HepG2 (cell line): ENCODE measurements around the gene ASPHD1. TPM values are rescaled to one million over a fixed set of nuclear protein-coding genes. Genes with fewer than 3 reads are reported as not detected.

Experiments
- ATAC-seq: fragments of 200-7000 bp; cut with Tn5 transposase; 3 replicates; pipeline ENCODE4 v1.9.1; 2020; ENCODE audit warnings: mild to moderate bottlenecking, moderate library complexity
- BruUV-seq: library from RNA; stranded (reverse); fragments of 400-500 nt; replicated peaks from 2 replicates; lab custom pipeline; 2021; lab: Mats Ljungman, UMichigan
- CTCF ChIA-PET: fragments of 300-600 bp; formaldehyde crosslinking; extraction: SDS; loops from one replicate; lab custom pipeline; 2021; ENCODE audit warnings: low total read pairs, inconsistent platforms, low intra/inter-chr PET ratio; lab: Yijun Ruan, JAX
- POLR2A ChIA-PET: fragments of 350-600 bp; sonication (Branson Sonifier 250); formaldehyde crosslinking; loops from one replicate; lab custom pipeline; 2020; ENCODE audit warnings: antibody characterized with exemption, inconsistent platforms; lab: Yijun Ruan, JAX
- DNase-seq: peaks from one replicate; pipeline ENCODE4 v3.0.0-alpha.2; 2015; ENCODE audit warnings: low spot score
- FAIRE-seq: peaks from 3 replicates; lab custom pipeline; 2011; peaks lifted over from hg19 to GRCh38; lab: Jason Lieb, UNC
- H2AFZ ChIP-seq: one replicate; pipeline ENCODE4 v1.6.1; 2011; ENCODE audit warnings: low read length, inconsistent platforms
- H3K27ac ChIP-seq: fragments of 300-600 bp; 3 replicates; pipeline ENCODE4 v1.8.0; 2011; ENCODE audit warnings: mixed run types, mild to moderate bottlenecking, mixed read lengths, low read length, inconsistent platforms; ENCODE audit not compliant: insufficient read depth; ENCODE audit errors: extremely low read length
- H3K27me3 ChIP-seq, 2 experiments: fragments of 200-600 bp in 1 of 2; 2 replicates in 1 of 2; 3 replicates in 1 of 2; pipeline versions ENCODE4 v1.6.0 to v1.8.0; 2011; ENCODE audit warnings: low read length in 2 of 2, mild to moderate bottlenecking in 2 of 2, moderate library complexity in 2 of 2, inconsistent platforms in 1 of 2; ENCODE audit not compliant: insufficient read depth in 2 of 2, control insufficient read depth in 1 of 2
- H3K36me3 ChIP-seq, 2 experiments: fragments of 200-600 bp in 1 of 2; replicated peaks in 1 of 2; 2 replicates in 1 of 2; 3 replicates in 1 of 2; pipeline versions ENCODE4 v1.5.1 to v1.8.0; 2011; ENCODE audit warnings: low read length in 2 of 2, inconsistent platforms in 1 of 2; ENCODE audit not compliant: insufficient read depth in 2 of 2, control insufficient read depth in 1 of 2
- H3K4me1 ChIP-seq: 2 replicates; pipeline ENCODE4 v1.5.1; 2012; ENCODE audit warnings: low read length, inconsistent platforms; ENCODE audit not compliant: insufficient read depth
- H3K4me2 ChIP-seq: 2 replicates; pipeline ENCODE4 v1.6.0; 2011; ENCODE audit warnings: low read depth, low read length, inconsistent platforms
- H3K4me3 ChIP-seq, 3 experiments: fragments of 200-600 bp in 1 of 3; sonication (generic), shearing (Covaris generic) in 1 of 3; replicated peaks in 1 of 3; 2 replicates each; pipeline ENCODE4 v1.5.1; 2011 to 2016; ENCODE audit warnings: low read length in 3 of 3, inconsistent platforms in 2 of 3, low read depth in 2 of 3, mild to moderate bottlenecking in 2 of 3, control low read depth in 1 of 3, mixed read lengths in 1 of 3; ENCODE audit not compliant: insufficient read depth in 1 of 3
- H3K79me2 ChIP-seq: one replicate; pipeline ENCODE4 v1.6.1; 2011; ENCODE audit warnings: low read length, inconsistent platforms; ENCODE audit not compliant: insufficient read depth
- H3K9ac ChIP-seq: 2 replicates; pipeline ENCODE4 v1.6.0; 2011; ENCODE audit warnings: mild to moderate bottlenecking, low read depth, low read length, inconsistent platforms; ENCODE audit not compliant: insufficient read depth
- H3K9me3 ChIP-seq: 2 replicates; pipeline ENCODE4 v1.5.1; 2012; ENCODE audit warnings: mild to moderate bottlenecking, low read length
- H4K20me1 ChIP-seq: 2 replicates; pipeline ENCODE4 v1.6.0; 2011; ENCODE audit warnings: inconsistent platforms, mild to moderate bottlenecking, low read length, moderate library complexity; ENCODE audit not compliant: insufficient read depth
- ARID3A ChIP-seq: IDR thresholded peaks from 2 replicates; pipeline ENCODE4 v1.6.1; 2012; ENCODE audit warnings: low read depth, low read length, improper control_type of control experiment
- CCDC6 ChIP-seq: sonication (generic); formaldehyde crosslinking; IDR thresholded peaks from 2 replicates; pipeline ENCODE4 v1.8.1; 2022; ENCODE audit warnings: mild to moderate bottlenecking, missing genetic modification reagents, moderate library complexity
- RBFOX2 ChIP-seq: fragments of 200-400 bp; formaldehyde crosslinking; IDR thresholded peaks from 2 replicates; pipeline ENCODE4 v1.6.1; 2017; ENCODE audit warnings: low read depth, mild to moderate bottlenecking, low read length
- RBM22 ChIP-seq: fragments of 200-400 bp; formaldehyde crosslinking; optimal IDR thresholded peaks from 2 replicates; pipeline ENCODE3; 2017; ENCODE audit warnings: mild to moderate bottlenecking, low read length, moderate library complexity
- ZFP91 ChIP-seq: sonication (generic); formaldehyde crosslinking; IDR thresholded peaks from 2 replicates; pipeline ENCODE4 v1.9.0; 2022; ENCODE audit warnings: missing genetic modification reagents, mild to moderate bottlenecking, borderline replicate concordance
- ZIK1 ChIP-seq: sonication (generic); formaldehyde crosslinking; IDR thresholded peaks from 2 replicates; pipeline ENCODE4 v1.5.0; 2020; ENCODE audit warnings: mild to moderate bottlenecking, low read depth, missing genetic modification reagents, borderline replicate concordance
- ZNF687 ChIP-seq: sonication (generic); formaldehyde crosslinking; IDR thresholded peaks from 2 replicates; pipeline ENCODE4 v1.5.1; 2020; ENCODE audit warnings: mild to moderate bottlenecking, missing genetic modification reagents, moderate library complexity
- ZNF768 ChIP-seq: sonication (generic); formaldehyde crosslinking; IDR thresholded peaks from 2 replicates; pipeline ENCODE4 v1.4.0; 2020; ENCODE audit warnings: missing genetic modification reagents
- WGBS: methylation state at CpG from one replicate; pipeline ENCODE4 v1.1.6; 2017; ENCODE audit warnings: low lambda C conversion rate; 5-methylcytosine and 5-hydroxymethylcytosine counted together
- in situ Hi-C: cut with HindIII; loops from 2 replicates; pipeline ENCODE4 v1.10.0; 2017; ENCODE audit warnings: low pct_unique_long_range_greater_than_20kb; ENCODE audit not compliant: extremely low pct_ligation_motif_present
- intact Hi-C: fragments of 100-400 bp; cut with micrococcal nuclease; formaldehyde crosslinking; loops from one replicate; pipeline ENCODE4 v1.10.0; 2022; ENCODE audit not compliant: unreplicated experiment
- polyA plus RNA-seq, 8 experiments: library from polyadenylated mRNA; depleted of rRNA in 3 of 8; stranded (reverse) in 7 of 8; unstranded in 1 of 8; fragments of >200 nt; fragmentation: Illumina TruSeq in 4 of 8; extraction: Trizol in 4 of 8; gene quantifications; 2 replicates each; pipeline versions ENCODE4 v1.2.1 to v1.2.3, GENCODE V29; 2011 to 2016; ENCODE audit warnings: low read depth in 4 of 8, missing spikeins in 1 of 8, mixed read lengths in 1 of 8; ENCODE audit not compliant: insufficient read depth in 1 of 8
- total RNA-seq, 5 experiments: library from RNA; depleted of rRNA; stranded (reverse); fragments of >200 nt; fragmentation: Illumina TruSeq; extraction: Trizol; gene quantifications; 2 replicates each; pipeline ENCODE4 v1.2.3, GENCODE V29; 2016; ENCODE audit warnings: low read depth in 1 of 5

ASPHD1 gene
- total and polyA plus RNA-seq, 2 of the 13 experiments (the other 11 are each of a cell fraction or from before 2014, with no cell fraction given) = 13.1 to 19.7 TPM

GRCh38 chr16:29905668-29906067 is 5.4 kb downstream of the ASPHD1 start:
- in situ Hi-C loops = no loop called here
- peaks cover 1 to 10% of the 10 kb centered on the region in 2 experiments; a peak in 2 of 5 replicates for H3K36me3 ChIP-seq
- ChIA-PET CTCF (no interaction called here), POLR2A (no interaction called here)
- H3K27ac ChIP-seq = no peak overlapping the region
- intact Hi-C loops = no loop called here
- DNase-seq (no peak), ATAC-seq (no peak), FAIRE-seq (no peak)
- TF ChIP-seq ZNF768 (CRISPR knock-in tag) (0 out of 2 replicates have a peak, but pooled peaks have one; percentile 15), CCDC6 (CRISPR knock-in tag) (no peak), ZFP91 (CRISPR knock-in tag) (no peak)
- BruUV-seq = no TSS peak
- H2AFZ ChIP-seq = no peak overlapping the region
- H3K9me3 ChIP-seq = no peaks in the 10 kb centered on the region
- no peak overlapping the region for H3K9ac ChIP-seq
- WGBS = over 99% methylated on average over 12 of the region's 13 CpGs
- no peak overlapping the region for H3K4me2 ChIP-seq
- no peaks in the 10 kb centered on the region for H4K20me1 ChIP-seq
- peaks cover 19% of the 10 kb centered on the region for H3K79me2 ChIP-seq
- H3K27me3 ChIP-seq = no peaks in the 10 kb centered on the region; a peak in 1 of 5 replicates
- no peak overlapping the region for H3K4me3 ChIP-seq
- peaks cover 27% of the 10 kb centered on the region for H3K4me1 ChIP-seq

GRCh38 chr16:29906520-29907244 is 6.4 kb downstream of the ASPHD1 start:
- DNase-seq = no peak
- in situ Hi-C loops = no loop called here
- Histone ChIP-seq H3K9me3 (no peaks in the 10 kb centered on the region), H3K36me3 (peaks cover 1 to 10% of the 10 kb centered on the region in 2 experiments; a peak in 2 of 5 replicates), H4K20me1 (no peaks in the 10 kb centered on the region), H3K27ac (no peak overlapping the region), H3K4me3 (no peak overlapping the region), H3K27me3 (no peaks in the 10 kb centered on the region), H3K4me2 (no peak overlapping the region), H3K79me2 (peaks cover 11% of the 10 kb centered on the region), H2AFZ (no peak overlapping the region), H3K9ac (no peak overlapping the region), H3K4me1 (peaks cover 24% of the 10 kb centered on the region)
- POLR2A ChIA-PET = interaction anchor here (1.0 to 1.2 kb wide), 3 partner anchors 9 to 67 kb away, joined by 3 to 4 read pairs (median 3); partner anchors contain the start of genes KCTD13 and TAOK2
- no peak for FAIRE-seq
- intact Hi-C loops = no loop called here
- peak; percentile 15; the same call in 2 of the 3 replicates for ATAC-seq
- BruUV-seq = no TSS peak
- 93% methylated on average over 23 of the region's 23 CpGs for WGBS
- CTCF ChIA-PET = no interaction called here
- TF ChIP-seq RBFOX2 (peak; percentile 65), RBM22 (peak; percentile 42), ZIK1 (CRISPR knock-in tag) (no peak), ARID3A (no peak), ZNF687 (CRISPR knock-in tag) (peak; percentile 14; the same call in 1 of the 2 replicates)
